GM12878 (cell line): Measurements from ENCODE around the gene CLSTN2. TPM values are rescaled to one million over a fixed set of nuclear protein-coding genes. Genes with fewer than 3 reads are reported as not detected.

Experiments used
- CBX3 ChIP-seq: fragments of 200-600 bp; sonication (generic); IDR thresholded peaks from 2 replicates; pipeline ENCODE4 v1.6.1; 2016; ENCODE audit warnings: low read depth, borderline replicate concordance
- EED ChIP-seq: sonication (generic); IDR thresholded peaks from 2 replicates; pipeline ENCODE4 v1.6.1; 2016; ENCODE audit warnings: antibody characterized with exemption, low read depth
- NFYA ChIP-seq: IDR thresholded peaks from 2 replicates; pipeline ENCODE4 v1.6.1; 2011; ENCODE audit warnings: low read depth, mild to moderate bottlenecking, low read length, improper control_type of control experiment, borderline replicate concordance
- SP1 ChIP-seq: IDR thresholded peaks from one replicate; pipeline ENCODE4 v1.6.1; 2011; ENCODE audit warnings: low read depth, low read length
- ZBTB11 ChIP-seq: fragments of 450-650 bp; formaldehyde crosslinking; IDR thresholded peaks from 2 replicates; pipeline ENCODE4 v1.5.0; 2022; ENCODE audit warnings: mild to moderate bottlenecking, missing genetic modification characterization
- polyA plus RNA-seq, 11 experiments: library from polyadenylated mRNA; depleted of rRNA in 4 of 11; unstranded in 6 of 11; stranded (reverse) in 5 of 11; fragments of >200 nt; fragmentation: Nextera tagmentation in 4 of 11; fragmentation: Illumina TruSeq in 1 of 11; extraction: Ambion mirVana in 4 of 11; extraction: Trizol in 1 of 11; gene quantifications; 1 replicate in 1 of 11; 2 replicates in 10 of 11; pipeline versions ENCODE4 v1.2.1 to v1.2.3, GENCODE V29; 2011 to 2016; ENCODE audit warnings: inconsistent platforms in 2 of 11, missing spikeins in 2 of 11, low read depth in 1 of 11
- total RNA-seq, 4 experiments: library from RNA; depleted of rRNA in 3 of 4; stranded (reverse); fragments of >200 nt in 3 of 4; fragmentation: Illumina TruSeq in 1 of 4; extraction: Trizol in 1 of 4; gene quantifications; 2 replicates each; pipeline versions ENCODE4 v1.2.1 to v1.2.3, GENCODE V29; 2013 to 2021
- TF ChIP-seq, protein P1 (sequence below): fragments of 450-650 bp; IDR thresholded peaks from 2 replicates; pipeline ENCODE4 v1.6.1; 2016; ENCODE audit warnings: mild to moderate bottlenecking, moderate library complexity, borderline replicate concordance

Gene CLSTN2
- total and polyA plus RNA-seq, 10 of the 15 experiments (the other 5 are each of a cell fraction or from before 2014, with no cell fraction given): under 0.01 to 0.10 (median under 0.01) TPM; not detected in 5

GRCh38 chr3:140439527-140439926 lies 504.5 kb downstream of the CLSTN2 start (continued):
- TF ChIP-seq, protein P1, sequence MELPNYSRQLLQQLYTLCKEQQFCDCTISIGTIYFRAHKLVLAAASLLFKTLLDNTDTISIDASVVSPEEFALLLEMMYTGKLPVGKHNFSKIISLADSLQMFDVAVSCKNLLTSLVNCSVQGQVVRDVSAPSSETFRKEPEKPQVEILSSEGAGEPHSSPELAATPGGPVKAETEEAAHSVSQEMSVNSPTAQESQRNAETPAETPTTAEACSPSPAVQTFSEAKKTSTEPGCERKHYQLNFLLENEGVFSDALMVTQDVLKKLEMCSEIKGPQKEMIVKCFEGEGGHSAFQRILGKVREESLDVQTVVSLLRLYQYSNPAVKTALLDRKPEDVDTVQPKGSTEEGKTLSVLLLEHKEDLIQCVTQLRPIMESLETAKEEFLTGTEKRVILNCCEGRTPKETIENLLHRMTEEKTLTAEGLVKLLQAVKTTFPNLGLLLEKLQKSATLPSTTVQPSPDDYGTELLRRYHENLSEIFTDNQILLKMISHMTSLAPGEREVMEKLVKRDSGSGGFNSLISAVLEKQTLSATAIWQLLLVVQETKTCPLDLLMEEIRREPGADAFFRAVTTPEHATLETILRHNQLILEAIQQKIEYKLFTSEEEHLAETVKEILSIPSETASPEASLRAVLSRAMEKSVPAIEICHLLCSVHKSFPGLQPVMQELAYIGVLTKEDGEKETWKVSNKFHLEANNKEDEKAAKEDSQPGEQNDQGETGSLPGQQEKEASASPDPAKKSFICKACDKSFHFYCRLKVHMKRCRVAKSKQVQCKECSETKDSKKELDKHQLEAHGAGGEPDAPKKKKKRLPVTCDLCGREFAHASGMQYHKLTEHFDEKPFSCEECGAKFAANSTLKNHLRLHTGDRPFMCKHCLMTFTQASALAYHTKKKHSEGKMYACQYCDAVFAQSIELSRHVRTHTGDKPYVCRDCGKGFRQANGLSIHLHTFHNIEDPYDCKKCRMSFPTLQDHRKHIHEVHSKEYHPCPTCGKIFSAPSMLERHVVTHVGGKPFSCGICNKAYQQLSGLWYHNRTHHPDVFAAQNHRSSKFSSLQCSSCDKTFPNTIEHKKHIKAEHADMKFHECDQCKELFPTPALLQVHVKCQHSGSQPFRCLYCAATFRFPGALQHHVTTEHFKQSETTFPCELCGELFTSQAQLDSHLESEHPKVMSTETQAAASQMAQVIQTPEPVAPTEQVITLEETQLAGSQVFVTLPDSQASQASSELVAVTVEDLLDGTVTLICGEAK: no peak
- TF ChIP-seq NFYA (no peak), SP1 (no peak), CBX3 (no peak), EED (no peak), ZBTB11 (CRISPR knock-in tag) (no peak)
- TF ChIP-seq, all 136 proteins: peak for 0
